ENCODE measurements around the gene CRYGB.

DNA sequence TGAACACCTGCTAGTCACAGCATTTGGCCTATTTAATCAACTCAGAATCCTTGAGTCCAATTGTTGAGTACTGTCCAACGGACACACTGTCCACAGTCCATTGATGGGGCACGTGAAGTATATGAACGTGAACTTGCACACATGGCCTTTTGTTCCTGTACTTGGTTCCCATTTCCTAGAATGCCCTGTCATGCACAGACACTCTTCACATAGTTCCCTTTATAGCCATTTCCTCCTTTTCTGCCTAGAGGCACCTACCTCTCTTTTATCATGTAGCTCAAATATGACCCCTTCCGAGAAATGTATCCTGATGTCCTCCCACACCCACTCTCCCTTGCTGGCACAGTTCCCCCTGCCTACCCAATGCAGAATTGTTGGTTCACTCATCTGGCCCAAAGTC lies 26.2 kb upstream of the CRYGB start:
- TF ChIP-seq, protein P1, sequence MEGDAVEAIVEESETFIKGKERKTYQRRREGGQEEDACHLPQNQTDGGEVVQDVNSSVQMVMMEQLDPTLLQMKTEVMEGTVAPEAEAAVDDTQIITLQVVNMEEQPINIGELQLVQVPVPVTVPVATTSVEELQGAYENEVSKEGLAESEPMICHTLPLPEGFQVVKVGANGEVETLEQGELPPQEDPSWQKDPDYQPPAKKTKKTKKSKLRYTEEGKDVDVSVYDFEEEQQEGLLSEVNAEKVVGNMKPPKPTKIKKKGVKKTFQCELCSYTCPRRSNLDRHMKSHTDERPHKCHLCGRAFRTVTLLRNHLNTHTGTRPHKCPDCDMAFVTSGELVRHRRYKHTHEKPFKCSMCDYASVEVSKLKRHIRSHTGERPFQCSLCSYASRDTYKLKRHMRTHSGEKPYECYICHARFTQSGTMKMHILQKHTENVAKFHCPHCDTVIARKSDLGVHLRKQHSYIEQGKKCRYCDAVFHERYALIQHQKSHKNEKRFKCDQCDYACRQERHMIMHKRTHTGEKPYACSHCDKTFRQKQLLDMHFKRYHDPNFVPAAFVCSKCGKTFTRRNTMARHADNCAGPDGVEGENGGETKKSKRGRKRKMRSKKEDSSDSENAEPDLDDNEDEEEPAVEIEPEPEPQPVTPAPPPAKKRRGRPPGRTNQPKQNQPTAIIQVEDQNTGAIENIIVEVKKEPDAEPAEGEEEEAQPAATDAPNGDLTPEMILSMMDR (IDR thresholded peaks at IDR 0.05), result no peak
- no peak for TF ChIP-seq JUND (IDR thresholded peaks at IDR 0.05)
- TF ChIP-seq CHD2 (IDR thresholded peaks at IDR 0.05; ENCODE audit: low read length, partially characterized antibody), result no peak
- no peak for TF ChIP-seq POLR2AphosphoS5 (IDR thresholded peaks at IDR 0.05; ENCODE audit: low read depth, low read length)
- no peak for TF ChIP-seq RAD21 (IDR thresholded peaks at IDR 0.05; ENCODE audit: low read length)
- TF ChIP-seq, protein P2, sequence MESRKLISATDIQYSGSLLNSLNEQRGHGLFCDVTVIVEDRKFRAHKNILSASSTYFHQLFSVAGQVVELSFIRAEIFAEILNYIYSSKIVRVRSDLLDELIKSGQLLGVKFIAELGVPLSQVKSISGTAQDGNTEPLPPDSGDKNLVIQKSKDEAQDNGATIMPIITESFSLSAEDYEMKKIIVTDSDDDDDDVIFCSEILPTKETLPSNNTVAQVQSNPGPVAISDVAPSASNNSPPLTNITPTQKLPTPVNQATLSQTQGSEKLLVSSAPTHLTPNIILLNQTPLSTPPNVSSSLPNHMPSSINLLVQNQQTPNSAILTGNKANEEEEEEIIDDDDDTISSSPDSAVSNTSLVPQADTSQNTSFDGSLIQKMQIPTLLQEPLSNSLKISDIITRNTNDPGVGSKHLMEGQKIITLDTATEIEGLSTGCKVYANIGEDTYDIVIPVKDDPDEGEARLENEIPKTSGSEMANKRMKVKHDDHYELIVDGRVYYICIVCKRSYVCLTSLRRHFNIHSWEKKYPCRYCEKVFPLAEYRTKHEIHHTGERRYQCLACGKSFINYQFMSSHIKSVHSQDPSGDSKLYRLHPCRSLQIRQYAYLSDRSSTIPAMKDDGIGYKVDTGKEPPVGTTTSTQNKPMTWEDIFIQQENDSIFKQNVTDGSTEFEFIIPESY (IDR thresholded peaks at IDR 0.05; ENCODE audit: borderline replicate concordance, low read depth), result no peak
- no peak for TF ChIP-seq GABPA (IDR thresholded peaks at IDR 0.05; ENCODE audit: low read depth)
- TF ChIP-seq, protein P3, sequence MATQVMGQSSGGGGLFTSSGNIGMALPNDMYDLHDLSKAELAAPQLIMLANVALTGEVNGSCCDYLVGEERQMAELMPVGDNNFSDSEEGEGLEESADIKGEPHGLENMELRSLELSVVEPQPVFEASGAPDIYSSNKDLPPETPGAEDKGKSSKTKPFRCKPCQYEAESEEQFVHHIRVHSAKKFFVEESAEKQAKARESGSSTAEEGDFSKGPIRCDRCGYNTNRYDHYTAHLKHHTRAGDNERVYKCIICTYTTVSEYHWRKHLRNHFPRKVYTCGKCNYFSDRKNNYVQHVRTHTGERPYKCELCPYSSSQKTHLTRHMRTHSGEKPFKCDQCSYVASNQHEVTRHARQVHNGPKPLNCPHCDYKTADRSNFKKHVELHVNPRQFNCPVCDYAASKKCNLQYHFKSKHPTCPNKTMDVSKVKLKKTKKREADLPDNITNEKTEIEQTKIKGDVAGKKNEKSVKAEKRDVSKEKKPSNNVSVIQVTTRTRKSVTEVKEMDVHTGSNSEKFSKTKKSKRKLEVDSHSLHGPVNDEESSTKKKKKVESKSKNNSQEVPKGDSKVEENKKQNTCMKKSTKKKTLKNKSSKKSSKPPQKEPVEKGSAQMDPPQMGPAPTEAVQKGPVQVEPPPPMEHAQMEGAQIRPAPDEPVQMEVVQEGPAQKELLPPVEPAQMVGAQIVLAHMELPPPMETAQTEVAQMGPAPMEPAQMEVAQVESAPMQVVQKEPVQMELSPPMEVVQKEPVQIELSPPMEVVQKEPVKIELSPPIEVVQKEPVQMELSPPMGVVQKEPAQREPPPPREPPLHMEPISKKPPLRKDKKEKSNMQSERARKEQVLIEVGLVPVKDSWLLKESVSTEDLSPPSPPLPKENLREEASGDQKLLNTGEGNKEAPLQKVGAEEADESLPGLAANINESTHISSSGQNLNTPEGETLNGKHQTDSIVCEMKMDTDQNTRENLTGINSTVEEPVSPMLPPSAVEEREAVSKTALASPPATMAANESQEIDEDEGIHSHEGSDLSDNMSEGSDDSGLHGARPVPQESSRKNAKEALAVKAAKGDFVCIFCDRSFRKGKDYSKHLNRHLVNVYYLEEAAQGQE (IDR thresholded peaks at IDR 0.05; ENCODE audit: low read depth, low read length), result no peak
- no peak for TF ChIP-seq GATA2 (CRISPR knock-in tag; IDR thresholded peaks at IDR 0.05)
- TF ChIP-seq, protein P4, sequence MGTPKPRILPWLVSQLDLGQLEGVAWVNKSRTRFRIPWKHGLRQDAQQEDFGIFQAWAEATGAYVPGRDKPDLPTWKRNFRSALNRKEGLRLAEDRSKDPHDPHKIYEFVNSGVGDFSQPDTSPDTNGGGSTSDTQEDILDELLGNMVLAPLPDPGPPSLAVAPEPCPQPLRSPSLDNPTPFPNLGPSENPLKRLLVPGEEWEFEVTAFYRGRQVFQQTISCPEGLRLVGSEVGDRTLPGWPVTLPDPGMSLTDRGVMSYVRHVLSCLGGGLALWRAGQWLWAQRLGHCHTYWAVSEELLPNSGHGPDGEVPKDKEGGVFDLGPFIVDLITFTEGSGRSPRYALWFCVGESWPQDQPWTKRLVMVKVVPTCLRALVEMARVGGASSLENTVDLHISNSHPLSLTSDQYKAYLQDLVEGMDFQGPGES (IDR thresholded peaks at IDR 0.05; ENCODE audit: low read depth, low read length), result no peak
- TF ChIP-seq TAF1 (IDR thresholded peaks at IDR 0.05; ENCODE audit: borderline replicate concordance, low read depth, low read length), result no peak
